Measurements from ENCODE around the gene ZC3H7A. TPM values are rescaled to one million over a fixed set of nuclear protein-coding genes. Genes with fewer than 3 reads are reported as not detected.
"Not testable (repeated sequence)": the region's sequence is repeated elsewhere in the genome, so short reads cannot be mapped to it uniquely, and the experiment has no call there.

ZC3H7A gene
- total RNA-seq, 1 donor from 2014 or later: 20.5 TPM

DNA sequence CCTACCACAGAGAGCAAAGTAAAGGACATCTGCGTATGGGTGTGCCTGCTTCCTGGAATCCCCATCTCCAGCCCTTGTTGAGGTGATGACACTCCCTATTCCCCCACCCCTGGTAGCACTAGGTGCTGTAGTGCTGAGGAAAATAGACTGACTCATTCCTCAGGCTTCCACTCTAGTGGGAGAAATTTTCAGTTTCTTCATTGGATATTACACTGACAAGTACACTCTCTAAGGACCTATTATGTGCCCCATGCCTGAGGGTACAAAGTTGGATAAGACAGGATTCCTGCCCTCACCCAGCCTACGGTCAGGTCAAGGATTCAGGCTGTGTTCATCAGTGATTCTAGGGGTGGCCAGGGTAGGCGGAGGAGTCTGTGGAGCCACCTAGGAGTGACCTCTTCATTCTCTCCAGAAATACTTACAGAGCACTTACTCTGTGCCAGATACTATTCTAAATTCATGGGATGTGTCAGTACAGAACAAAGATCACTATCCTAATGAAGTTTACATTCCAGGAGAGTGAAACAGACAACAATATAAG, 4.5 kb upstream of the ZC3H7A start:
- DNase-seq (ENCODE audit: low spot score): no peak

DNA sequence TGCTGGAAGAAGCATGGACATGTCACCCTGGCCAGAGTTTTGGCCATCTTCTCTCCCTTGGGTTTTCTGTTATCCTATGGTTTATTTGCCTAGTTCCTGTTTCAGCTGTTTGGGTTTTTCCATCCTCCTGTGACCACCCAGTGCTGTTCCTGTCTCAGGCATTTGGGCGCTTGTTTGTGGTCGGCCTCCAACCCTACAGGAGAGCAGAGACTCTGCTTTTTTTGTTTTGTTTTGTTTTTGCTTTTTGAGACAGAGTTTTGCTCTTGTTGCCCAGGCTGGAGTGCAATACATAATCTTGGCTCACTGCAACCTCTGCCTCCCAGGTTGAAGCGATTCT, 3.3 kb upstream of the ZC3H7A start:
- no peak for ATAC-seq
- no peak for DNase-seq (ENCODE audit: low spot score)

More for the DNA sequence above, 4.5 kb upstream of the ZC3H7A start:
- no peak for ATAC-seq

DNA sequence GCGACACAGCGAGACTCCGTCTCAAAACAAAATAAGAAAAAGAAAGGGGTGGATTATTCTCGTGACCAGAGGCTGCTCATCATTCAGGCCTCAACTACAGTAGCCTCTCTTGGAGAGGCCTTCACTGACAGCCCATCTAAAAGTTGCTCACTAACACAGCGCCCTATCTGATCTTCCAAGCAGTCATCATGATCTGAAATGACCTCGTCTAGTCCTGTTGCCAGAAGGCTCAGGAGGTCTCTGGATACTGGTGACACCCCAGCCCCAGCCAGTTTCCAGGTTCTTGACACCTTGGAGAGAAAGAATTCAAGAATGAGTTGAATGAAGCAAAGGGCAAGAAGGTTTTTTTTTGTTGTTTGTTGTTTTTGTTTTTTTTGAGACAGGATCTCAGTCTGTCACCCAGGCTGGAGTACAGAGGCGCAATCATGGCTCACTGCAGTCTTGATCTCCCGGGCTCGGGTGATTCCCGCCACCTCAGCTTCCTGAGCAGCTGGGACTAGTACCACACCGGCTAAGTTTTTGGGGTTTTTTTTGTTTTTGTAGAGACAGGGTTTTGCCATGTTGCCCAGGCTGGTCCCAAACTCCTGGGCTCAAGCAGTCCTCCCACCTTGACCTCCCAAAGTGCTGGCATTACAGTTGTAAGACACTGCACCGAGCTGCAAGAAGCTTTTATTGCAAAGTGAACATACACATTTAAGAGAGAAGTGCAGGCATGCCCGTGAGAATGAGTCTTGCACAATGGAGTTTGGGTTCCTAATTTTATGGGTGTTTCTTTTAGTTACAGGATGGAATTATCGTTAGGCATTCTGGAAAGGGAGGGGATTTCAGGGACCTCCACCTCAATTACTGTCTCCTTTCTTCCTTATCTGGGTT, 2.7 kb upstream of the ZC3H7A start:
- DNase-seq (ENCODE audit: low spot score) (no peak), ATAC-seq (no peak)

DNA sequence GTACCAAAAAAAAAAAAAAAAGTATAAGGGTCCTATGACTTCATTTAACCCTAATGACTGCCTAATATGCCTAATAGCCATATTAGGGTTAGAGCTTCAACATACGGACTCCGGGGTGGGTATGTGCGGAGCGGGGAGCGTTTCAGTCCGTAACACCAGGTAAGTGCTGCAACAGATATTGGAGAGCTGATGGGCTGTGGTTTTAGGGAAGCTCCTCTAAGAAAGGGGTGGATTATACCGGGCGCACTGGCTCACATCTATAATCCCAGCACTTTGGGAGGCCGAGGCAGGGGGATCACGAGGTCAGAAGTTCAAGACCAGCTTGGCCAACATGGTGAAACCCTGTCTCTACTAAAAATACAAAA, 1.9 kb upstream of the ZC3H7A start:
- no peak for DNase-seq (ENCODE audit: low spot score)
- no peak for ATAC-seq

DNA sequence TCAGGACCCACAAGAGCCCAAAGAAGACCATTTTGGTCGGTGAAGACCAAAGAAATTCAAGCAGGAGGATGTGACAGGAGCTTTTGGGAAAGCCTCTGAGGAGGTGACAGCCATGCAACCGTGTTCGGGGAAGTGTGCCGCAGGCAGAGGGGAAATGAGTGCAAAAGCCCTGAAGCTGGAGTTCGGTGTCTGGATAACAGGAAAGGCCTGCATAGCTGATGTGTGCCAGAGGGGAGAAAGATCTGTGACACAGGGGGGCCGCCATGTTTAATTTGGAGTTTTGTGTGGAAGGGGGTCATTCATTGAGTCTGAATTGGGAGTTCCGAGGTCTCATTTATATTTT, 870 bp upstream of the ZC3H7A start:
- no peak for DNase-seq (ENCODE audit: low spot score)

DNA sequence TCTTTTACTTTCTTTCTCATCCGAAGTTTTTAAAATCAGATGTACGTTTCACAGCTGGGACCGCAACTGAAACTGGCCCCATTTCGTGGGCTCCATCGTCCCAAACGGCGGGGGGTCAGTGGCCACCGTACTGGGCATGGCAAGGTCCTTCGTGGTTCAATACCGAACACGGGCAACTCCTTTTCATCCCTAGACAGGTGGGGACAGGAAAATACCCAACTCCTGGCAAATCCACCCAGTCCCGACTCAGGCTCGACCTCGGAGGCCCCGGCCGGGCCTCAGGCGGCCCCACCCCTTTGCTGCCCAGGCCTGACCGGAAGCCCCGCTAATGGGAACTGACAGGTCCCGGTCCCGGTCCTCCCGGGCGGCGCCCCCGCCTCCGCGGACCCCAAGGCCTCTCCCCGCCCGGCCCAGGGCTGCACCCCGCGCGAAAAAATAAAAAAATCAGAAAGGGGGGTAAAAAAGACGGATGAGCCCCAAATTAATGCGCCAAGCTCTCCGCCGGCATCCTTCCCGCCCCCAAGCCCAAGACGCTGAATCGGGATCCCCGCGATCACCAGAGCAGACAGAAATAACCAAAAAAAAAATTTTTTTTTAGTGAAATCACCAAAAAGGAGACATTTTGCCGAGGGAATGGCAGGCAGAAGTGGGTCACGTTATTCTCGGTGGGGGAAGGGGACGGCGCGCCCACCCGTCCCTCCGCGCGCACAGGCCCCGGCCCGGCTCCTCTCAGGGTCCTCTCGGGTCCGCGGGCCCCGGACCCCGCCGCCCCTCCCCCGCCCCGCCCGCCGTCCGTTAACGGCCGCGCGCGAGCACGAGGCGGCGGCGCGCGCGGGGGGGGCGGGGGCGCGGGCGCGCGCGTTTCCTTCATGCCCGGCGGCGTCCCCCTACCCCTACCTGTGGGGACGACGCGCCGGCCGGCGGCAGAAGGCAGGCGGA, 562 bp downstream of the ZC3H7A start:
- ATAC-seq (peak; percentile 49), DNase-seq (ENCODE audit: low spot score) (peak; percentile 77)

More for the DNA sequence above, 870 bp upstream of the ZC3H7A start:
- ATAC-seq: peak; percentile 8

GRCh38 chr16:11795887-11796226, 1.2 kb downstream of the ZC3H7A start:
- DNase-seq (ENCODE audit: low spot score) (no peak), ATAC-seq (no peak)

DNA sequence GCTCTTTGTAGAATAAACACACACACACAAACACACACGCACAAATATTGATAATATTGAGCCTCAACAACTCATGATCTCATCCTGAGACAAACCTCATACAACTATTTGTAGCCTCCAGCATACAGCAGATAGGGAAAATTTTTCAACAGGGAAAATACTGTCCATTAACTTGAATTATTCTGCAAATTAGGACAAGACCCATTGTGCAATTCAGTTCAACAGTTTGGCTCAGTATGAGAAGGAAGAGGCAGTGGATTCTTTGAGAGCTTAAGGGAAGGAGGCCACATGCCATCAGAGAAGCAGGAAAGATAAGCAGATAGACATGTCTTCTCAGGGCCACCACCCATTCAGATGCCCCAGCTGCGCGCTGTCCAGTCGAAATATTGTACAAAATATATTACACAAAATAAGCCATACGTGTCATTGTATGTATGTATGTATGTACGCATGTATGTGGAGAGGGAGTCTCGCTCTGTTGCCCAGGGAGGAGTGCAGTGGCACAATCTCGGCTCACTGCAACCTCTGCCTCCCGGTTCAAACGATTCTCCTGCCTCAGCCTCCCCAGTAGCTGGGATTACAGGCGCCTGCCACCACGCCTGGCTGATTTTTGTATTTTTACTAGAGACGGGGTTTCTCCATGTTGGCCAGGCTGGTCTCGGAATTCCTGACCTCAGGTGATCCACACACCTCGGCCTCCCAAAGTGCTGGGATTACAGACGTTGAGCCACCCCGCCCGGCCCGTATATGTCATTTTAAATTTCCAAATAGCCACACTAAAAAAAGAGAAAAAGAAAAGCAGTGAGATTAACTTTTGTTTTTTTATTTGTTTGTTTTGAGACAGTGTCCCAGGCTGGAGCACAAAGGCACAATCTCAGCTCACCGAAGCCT, 1.8 kb downstream of the ZC3H7A start:
- ATAC-seq (no peak), DNase-seq (ENCODE audit: low spot score) (no peak)

- ATAC-seq: no peak
- DNase-seq (ENCODE audit: low spot score): no peak
Measured at GRCh38 chr16:11794447-11794846, 2.6 kb downstream of the ZC3H7A start.

DNA sequence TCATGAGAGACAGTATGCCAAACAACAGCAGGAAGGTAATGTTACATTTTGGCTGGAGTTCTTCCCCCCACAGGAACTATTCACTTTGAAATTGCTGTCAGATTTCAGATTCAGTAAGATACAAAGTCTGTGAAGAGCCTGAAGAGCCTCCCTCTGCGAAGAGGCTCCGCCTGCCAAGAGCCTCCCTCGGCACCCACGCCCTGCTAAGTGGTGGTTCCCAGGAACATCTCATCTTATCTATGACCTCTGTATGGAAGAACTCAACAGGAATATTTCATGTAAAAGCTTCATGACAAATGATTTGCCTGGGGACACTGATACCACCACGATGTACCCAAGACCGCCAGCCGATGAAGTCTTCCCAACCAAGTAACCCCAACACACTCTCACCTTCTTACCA, 3.2 kb downstream of the ZC3H7A start:
- ATAC-seq (no peak), DNase-seq (ENCODE audit: low spot score) (no peak)

- no peak for ATAC-seq
- no peak for DNase-seq (ENCODE audit: low spot score)
Measured at GRCh38 chr16:11792410-11793241, 4.4 kb downstream of the ZC3H7A start.

GRCh38 chr16:11791144-11791828, 5.8 kb downstream of the ZC3H7A start:
- DNase-seq (ENCODE audit: low spot score) (peak; percentile 35), ATAC-seq (no peak)

- ATAC-seq (no peak), DNase-seq (ENCODE audit: low spot score) (peak; percentile 23)
Measured at GRCh38 chr16:11788914-11789313, 8.1 kb downstream of the ZC3H7A start.

DNA sequence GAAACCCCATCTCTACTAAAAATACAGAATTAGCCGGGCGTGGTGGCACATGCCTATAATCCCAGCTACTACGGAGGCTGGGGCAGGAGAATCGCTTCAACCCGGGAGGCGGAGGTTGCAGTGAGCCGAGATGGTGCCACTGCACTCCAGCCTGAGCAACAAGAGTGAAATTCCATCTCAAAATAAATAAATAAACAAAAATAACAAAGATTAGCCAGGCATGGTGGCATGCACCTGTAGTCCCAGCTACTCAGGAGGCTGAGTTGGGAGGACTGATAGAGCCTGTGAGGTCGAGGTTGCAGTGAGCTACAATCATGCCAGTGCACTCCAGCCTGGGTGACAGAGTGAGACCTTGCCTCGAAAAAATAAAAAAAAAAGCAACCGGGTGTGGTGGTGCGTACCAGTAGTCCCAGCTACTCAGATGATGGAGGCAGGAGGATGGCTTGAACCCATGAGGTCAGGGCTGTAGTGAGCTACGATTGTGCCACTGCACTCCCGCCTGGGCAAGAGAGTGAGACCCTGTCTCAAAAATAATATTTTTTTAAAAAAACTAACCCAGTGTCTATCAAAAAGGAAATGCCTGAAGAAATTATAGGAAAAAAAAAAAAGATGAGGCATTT, 12.0 kb downstream of the ZC3H7A start:
- ATAC-seq; DNase-seq (ENCODE audit: low spot score): not testable (repeated sequence)

DNA sequence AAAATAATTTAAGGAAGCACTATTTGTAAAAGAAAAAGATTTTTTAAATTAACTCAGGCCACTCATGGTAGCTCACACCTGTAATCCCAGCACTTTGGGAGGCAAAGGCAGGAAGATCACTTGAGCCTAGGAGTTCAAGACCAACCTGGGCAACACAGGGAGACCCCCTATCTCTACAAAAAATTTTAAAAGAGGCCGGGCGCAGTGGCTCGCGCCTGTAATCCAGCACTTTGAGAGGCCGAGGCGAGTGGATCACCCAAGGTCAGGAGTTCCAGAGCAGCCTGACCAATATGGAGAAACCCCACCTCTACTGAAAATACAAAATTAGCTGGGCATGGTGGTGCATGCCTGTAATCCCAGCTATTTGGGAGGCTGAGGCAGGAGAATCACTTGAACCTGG, 12.7 kb downstream of the ZC3H7A start:
- not testable (repeated sequence) for ATAC-seq; DNase-seq (ENCODE audit: low spot score)

- no peak for ATAC-seq
- DNase-seq (ENCODE audit: low spot score): no peak
Measured at GRCh38 chr16:11784038-11784369, 13.1 kb downstream of the ZC3H7A start.

- DNase-seq (ENCODE audit: low spot score) (no peak), ATAC-seq (peak; percentile 39)
Measured at GRCh38 chr16:11783319-11784037, 13.6 kb downstream of the ZC3H7A start.

- ATAC-seq (no peak), DNase-seq (ENCODE audit: low spot score) (no peak)
Measured at GRCh38 chr16:11781773-11782172, 15.3 kb downstream of the ZC3H7A start.
